OCI-LY3 (cell line): ENCODE measurements around the gene WWC1.

Experiments used
- CTCF ChIP-seq: fragments of 200-600, 300-600 bp; sonication (generic); IDR thresholded peaks from 2 replicates; pipeline ENCODE4 v1.5.1; 2014; ENCODE audit warnings: antibody characterized with exemption, low read length, low read depth
- EZH2phosphoT487 ChIP-seq: fragments of 200-600 bp; shearing (Covaris generic); IDR thresholded peaks from 2 replicates; pipeline ENCODE4 v1.6.1; 2018; ENCODE audit warnings: antibody characterized with exemption, mixed run types, low read depth

GRCh38 chr5:168362097-168362885 is 70.8 kb downstream of the WWC1 start:
- TF ChIP-seq CTCF (no peak), EZH2phosphoT487 (no peak)
